Muscle of back (tissue), 13 donors: ENCODE measurements around the gene SH3GL2. TPM values are rescaled to one million over a fixed set of nuclear protein-coding genes. Genes with fewer than 3 reads are reported as not detected.

Experiments
- DNase-seq, 3 donors: peaks; one replicate each; pipeline versions ENCODE4 v3.0.0 to v3.0.0-alpha.2; 2013
- long read RNA-seq, 9 donors: transcript quantifications; one replicate each; lab custom pipeline, GENCODE V29; 2026
- polyA plus RNA-seq, 10 donors: library from polyadenylated mRNA; unstranded; fragments of 120-200 nt; gene quantifications; one replicate each; pipeline ENCODE4 v1.2.1, GENCODE V29; 2013; ENCODE audit not compliant: insufficient read length in 10 of 10

Gene SH3GL2
- under 1 TPM in 9 of 10 donors, not detected in 1; 0.07 to 0.62 (median 0.14) TPM for polyA plus RNA-seq
- long read RNA-seq, donor 1: 0 reads
- long read RNA-seq, donor 2: 0 reads
- long read RNA-seq, donor 3: 0 reads
- long read RNA-seq, donor 4: 0 reads
- long read RNA-seq, donor 5: 0 reads
- long read RNA-seq, donor 6: 0 reads
- long read RNA-seq, donor 7: 0 reads
- long read RNA-seq, donor 8: 0 reads
- long read RNA-seq, donor 9: 0 reads

DNA sequence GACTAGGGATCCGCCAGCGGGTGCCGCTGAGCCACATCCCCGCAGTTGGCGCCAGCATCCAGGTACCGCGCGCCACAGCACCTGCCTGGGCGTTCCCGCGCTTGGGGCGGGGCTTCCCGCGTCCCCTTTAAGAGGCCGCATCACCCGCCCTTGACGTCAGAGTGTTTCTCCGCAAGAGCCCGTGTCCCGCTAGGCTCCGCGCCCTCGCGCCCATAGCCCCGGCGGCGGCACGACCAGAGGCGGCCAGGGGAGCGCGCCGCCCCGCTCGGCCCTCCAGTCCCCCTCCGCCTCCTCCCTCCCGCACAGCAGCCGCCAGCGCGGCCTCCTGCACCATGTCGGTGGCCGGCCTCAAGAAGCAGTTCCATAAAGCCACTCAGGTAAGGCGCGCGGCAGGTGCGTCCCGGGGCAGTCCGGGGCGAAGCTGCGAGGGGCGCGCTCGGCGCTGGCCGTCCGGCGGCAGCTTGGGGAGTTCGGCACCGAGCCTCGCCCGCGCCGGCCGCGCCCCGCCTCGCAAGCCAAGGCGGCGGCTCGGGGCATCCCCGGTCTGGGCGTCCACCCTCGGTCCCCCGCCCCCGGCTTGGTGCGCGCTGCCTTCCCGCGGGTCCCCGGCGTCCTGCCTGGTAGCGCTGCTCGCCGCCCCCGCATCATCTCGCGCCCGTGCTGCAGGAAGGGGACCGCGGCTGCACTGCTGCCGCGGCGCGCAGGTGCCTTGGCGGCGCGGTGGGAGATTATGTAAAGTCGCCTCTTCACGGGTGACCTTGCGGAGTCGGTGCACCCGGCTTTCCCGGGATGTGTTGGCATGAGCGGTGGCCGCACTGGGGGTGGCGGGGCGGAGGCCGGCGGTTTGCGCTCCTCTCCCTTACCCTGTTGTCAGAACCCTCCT, at the start of gene SH3GL2:
SH3GL2 (plus strand) TSS at position 156 of the 883 bp plus-strand sequence.
- DNase-seq: peak in 1 of 3 donors; percentile 34

DNA sequence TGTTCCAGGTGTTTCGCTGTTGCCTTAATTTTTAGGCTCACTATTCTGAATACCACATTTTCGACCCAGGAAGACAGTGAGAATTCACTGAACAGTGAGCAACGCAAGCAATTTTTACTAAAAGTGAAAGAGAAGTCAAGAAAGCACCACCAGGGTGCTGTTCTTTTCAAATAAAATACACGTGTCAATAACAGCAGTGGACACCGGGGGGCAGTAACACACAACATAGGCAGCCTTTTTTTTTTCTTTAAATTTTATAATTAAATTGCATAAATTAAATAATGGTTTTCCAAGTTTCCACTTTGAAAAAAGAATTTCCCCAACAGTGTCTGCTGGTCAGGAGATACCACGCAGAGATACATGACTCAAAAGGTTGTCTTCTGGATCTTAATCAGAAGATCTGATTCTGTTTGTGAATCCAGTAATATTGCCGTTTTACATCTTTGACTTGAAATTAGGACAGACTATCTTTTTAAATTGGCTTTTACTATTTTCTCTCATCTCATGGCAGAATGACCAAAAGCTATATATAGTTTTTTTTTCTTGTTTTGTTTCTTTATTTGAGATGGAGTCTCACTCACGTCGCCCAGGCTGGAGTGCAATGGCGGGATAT, 47.1 kb upstream of the SH3GL2 start:
- peak; percentile 14 to 70 (median 46) for DNase-seq

DNA sequence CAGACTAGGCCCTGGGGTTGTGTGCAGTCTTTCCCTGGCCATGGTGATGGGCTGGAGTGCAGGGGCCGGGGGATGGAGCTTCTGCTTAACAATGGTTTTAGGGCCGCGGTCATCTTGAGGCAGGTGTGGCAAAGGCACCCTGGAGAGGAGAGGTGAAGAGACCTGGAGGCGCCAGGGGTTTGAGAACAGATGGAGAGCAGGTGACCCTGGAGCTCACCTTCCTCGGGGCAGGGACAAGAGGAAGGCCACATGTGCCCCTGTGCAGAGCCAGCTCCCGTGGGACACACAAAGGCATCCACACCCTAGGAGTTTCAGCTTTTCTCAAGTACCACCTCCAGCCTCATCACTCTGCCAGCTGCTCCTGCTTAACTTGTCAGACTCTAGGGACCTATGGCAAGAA, 46.4 kb upstream of the SH3GL2 start:
- DNase-seq: no peak

DNA sequence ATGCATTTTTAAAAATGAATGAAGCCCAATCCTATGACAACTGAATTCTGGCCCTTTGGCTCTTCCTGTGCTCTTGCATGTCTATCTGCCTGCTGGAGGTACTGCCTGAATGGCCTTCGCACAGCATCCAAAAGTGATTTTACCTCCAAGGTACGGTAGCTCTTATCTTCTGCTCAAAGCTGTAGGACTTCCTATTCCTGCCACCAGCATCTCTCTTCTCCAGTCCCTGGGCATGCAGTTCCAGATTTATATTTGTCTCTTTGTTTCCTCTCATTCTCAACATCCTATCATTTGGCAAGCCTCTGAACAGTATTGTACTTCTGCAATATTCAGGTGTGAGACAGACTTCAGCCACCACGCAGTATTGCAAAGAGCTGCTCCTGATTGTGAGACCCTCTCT, 43.7 kb upstream of the SH3GL2 start:
- DNase-seq: no peak

DNA sequence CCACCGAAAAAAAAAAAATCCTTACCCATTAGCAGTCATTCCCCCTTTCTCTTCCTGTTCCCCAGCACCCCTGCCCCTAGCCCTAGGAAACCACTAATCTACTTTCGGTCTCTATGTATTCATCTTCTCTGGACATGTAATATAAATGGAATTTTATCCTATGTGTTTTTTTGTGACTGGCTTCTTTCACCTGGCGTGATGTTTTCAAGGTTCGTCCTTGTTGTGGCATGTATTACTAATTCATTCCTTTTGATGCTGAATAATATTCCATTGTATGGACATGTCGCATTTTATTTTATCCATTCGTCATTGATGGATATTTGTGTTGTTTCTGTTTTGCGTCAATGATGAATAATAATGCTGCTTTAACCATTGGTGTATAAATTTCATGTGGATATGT, 42.8 kb upstream of the SH3GL2 start:
- DNase-seq: no peak

DNA sequence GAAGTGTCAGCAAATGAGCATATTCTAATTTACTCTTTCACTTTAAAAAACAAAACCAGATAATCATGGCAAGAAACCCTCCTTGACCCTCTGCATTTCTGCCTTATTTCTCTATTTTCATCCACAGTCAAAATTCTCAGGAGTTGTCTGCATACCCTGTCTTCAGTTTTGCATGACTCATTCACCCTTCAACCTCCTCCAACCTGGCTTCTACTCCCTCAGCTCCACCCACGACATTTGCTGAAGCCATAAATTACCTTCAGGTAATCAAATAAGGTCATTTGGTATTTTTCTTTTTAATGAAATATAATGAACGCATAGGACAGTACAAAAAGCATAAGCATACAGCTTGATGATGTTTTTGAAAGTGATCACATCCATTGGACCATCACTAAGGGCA, 27.8 kb upstream of the SH3GL2 start:
- no peak for DNase-seq

DNA sequence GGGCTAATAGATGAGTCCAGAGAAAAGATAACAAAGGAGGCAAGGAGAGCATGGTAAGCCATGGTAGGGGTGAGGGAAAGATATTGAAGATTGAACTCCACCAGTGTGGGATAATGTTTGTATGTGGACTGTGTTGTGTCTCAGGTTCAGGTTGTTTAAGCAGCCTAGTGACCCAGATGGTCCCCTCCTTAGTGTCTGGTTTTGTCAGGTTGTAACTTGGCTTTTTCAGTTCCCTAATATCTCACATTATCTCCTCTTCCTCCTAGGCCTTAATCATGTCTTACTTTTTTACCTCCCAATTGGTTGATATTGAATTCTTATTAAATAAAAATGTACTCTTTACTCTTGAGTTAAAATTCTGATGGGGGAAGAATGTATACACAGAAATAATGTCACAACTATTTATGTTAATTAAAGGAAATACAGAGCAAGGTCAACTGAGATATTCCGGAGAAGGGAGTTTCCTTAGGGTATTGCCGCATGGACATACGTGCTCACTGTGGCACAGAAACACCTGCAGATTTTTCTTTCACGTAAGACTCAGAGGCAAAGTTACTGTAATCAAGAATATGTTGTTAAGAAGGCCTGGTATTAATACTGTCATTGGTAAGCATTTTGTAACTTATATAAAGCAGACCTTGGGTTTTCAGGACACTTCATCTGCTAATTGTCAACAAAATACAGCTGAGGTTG, 23.4 kb upstream of the SH3GL2 start:
- no peak for DNase-seq

DNA sequence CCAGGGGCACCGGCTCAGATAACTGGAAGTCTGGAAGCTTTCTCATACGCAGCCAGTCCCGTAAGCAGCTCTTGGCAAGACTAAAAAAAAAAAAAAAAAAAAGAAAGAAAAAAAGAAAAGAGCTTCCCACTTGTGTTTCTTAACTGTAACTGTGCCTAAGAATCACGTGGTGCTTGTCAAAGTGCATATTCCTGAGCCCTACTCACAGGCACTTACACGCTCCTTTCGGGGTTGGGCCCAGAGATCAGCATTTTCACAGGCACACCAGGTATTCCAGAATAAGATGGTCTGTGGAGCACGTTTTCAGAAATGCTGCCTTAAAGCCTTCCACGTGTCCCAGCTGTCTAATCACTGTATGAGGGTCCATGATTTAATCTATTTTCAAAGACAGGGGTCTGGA, 22.6 kb upstream of the SH3GL2 start:
- DNase-seq: no peak

DNA sequence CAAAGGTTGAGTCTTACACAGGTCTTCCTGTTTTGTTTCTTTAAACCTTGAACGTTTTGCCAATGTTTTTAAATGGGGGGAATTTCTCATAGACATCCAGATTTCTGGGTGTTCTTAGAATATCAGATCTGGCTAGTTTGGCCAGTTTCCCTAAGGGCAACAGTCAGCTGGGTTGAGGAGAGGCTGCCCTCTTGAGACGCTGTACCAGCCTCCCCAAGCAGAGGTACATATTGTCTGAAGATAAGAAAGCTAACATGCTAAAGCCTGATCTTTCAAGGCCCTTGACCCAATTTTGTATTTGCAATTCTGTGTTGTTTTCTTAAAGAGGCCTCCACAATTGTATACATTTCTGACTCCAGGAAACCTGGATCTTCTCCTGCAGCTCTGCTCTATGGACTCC, 21.9 kb upstream of the SH3GL2 start:
- no peak for DNase-seq

DNA sequence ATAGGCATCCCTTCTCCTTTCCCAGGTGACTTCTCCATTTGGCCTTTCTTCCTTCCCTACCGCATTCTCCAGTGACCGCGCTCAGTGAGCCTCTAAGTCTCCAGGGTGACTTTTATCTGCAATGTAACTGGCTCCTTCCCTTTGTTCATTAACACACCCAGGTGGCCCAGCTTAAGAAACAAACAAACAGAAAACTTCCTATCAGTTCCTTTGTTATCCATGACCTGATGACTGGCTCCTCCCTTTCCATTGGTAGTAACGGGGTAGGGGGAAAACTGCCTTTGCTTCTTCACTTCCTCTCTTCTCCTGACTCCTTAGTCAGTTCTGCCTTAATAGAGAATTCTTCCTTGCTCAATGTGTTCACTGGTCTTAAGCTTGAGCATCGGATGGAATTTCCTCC, 7.0 kb upstream of the SH3GL2 start:
- DNase-seq: no peak

DNA sequence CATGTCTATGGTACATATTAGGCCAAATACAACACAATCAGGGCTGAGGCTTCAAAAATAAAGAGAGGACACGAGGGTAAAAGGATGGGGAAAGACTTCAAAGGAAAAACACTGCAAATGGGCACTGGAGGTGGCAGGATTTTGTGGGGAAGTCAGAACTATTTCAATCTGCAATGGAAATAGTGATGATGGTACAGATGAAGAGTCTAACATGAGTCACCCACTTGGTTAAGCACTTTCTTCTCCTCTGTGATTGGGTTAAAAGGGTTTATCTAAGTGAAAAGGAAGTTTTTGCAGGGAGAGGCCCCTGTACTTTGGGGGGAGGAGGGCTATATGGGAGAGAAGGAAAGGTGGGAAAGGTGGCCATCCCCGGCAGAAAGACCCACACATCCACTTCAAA, 4.5 kb upstream of the SH3GL2 start:
- DNase-seq: no peak

DNA sequence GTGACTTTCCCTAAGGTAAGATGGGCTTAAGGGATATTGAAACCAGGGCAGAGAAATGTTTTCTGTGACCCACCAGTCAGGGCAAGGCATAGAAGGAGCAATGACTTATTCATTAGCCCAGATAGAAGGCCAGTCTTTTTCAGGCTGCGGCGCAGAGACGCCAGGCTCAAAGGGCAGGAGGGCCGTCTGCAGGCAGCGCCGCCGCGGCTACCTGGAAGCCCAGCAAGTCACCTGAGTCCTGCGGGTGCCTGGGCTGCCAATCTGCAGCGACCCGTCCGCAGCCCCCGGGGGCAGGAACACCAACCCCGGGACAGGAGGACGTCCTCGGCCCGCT, 322 bp upstream of the SH3GL2 start:
- DNase-seq: no peak

DNA sequence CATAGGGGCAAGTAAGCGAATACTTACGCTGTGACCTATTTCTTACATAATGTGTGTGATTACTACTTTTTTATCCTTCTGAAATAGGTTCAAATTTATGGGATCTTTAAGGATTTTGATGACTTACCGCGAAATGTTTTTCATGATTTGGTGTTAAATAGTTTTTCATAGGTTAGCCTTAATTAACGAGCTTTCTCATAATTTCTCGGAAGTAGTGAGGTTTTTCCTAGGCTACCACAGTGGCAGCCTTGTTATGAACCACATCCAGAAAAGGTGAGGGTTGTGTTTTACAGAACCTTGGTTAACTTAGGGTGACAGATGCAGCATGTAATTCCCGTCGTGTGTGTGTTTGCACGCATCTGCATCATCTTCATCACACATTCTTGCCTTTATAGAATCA, 1.3 kb downstream of the SH3GL2 start:
- DNase-seq: peak in 1 of 3 donors; percentile 4

DNA sequence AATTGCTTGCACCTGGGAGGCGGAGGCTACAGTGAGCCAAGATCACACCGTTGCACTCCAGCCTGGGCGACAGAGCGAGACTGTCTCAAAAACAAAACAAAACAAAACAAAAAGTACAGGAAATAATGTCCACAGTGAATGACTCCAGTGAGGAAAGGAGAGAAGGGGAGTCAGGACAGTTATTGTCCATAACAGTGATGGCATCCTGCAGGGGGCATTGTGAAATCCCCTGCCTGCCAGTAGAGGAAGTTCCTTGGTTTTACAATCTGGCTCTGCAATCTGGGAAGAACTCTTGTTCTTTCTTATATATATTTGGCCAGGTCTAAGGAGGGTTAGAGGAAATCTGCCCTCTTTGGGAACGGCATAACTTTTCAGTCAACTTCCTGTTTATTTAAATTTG, 8.2 kb downstream of the SH3GL2 start:
- no peak for DNase-seq

DNA sequence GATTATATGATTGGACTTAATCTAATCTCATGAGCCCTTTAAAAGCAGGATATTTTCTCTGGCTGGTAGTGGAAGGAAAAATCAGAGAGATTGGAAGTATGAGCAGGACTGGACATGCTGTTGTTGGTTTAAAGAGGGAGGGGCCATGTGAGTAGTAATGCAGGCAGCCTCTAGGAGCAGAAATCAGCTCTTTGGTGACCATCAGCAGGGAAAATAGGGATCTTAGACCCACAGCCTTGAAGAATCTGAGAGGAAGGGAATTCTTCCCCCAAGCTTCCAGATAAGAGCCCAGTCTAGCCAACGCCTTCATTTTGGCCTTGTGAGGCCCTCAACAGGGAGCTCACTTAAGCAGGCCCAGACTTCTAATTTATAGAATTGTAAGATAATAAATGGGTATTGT, 9.5 kb downstream of the SH3GL2 start:
- DNase-seq: no peak

DNA sequence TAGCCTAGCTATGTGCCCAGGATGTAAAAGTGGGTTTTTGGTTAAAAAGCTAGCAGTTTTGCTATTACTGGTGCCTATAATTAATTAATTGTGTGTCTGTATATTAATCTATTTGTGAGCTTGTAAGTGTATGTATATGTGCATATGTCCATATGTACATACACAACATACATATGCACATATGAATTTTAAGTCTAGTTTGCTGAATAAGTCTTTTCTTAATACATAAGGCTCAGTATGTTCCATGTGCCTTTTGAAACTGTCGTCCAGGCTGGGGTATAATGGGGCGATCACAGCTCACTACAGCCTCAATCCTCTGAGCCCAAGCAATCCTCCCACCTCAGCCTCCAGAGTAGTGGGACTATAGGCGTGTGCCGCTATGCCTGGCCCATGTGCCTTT, 10.1 kb downstream of the SH3GL2 start:
- DNase-seq: no peak

DNA sequence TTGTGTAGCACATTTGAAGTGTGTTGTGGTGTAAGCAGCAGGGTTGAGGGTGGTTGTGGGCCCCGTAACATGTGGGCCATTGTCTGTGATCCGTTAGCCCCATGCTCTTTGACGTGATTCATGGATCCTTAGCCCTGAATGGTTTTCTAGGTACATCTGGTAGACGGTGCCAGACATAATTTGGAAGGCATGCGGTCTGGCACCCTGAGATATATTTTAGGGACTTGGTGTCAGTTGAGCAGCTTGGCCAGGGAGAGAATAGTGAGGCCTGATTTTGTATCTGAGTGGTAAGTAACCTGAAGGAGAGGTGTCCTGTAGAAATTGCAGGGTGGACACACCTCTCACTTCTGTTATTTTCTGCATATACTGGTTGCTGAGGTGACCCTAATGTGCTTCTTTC, 10.9 kb downstream of the SH3GL2 start:
- no peak for DNase-seq

DNA sequence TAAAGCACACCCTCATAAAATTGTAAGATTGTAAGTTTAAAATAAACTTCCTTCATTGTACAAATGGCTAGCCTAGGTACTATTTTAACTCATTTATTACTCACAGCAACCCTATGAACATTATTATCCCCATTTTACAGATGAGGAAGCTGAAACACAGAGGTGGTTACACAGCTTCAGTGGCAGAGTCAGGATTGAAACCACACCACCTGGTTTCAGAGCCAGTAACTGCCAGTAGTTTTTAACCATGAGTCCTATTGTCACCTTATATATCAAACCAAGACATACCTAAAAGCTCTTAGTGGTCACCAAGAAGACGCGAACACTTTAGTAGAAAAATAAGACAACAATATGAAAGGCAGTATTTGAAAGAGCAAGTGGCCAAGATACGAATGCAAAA, 16.1 kb downstream of the SH3GL2 start:
- no peak for DNase-seq

DNA sequence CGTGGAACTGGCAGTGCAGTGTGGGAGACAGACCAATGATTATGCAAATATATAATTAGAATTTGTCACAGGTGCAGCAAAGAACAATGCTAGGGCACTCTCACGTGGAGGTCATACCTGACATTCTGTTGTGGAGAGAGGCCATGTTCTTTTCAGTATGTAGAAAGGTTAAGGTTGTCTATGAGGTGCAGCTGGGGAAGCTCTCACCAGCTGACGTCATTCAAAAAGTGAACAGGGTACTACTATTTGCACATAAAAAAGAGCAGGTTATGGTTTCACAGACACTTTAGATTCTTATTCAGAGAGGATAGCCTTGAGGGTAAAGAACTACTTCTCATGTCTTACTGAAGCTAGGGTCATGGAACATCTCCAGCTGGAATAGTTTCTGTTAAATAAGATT, 19.1 kb downstream of the SH3GL2 start:
- no peak for DNase-seq

DNA sequence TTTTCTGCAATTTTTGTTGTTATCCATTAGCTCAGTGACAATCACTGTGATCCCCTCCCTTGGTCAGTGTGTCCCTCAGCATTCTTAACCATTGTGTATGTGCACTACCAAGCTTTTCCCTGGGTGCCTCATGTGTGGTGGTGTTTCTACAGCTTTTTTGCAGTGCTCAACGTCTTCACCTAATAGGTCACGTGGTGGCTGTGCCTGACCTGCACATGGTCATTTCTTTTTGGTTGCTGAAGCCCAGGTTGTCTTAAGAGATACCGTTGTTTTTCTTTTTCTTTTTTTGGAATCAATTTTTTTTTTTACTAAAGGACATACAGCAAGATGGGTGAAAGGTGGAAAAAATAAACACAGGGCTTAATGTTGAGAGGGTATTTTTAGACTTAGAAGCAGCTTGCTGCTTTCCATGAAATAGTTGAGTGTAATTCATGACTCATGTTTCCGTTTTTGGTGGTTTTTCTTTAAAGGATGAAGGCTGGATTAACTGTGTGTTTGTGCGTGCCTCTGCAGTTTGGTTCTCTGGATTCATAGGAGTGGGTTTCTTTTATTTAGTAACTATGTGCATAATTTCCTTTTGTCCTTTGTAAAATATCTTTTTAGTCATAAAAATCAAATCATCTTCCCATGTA, 22.2 kb downstream of the SH3GL2 start:
- no peak for DNase-seq

DNA sequence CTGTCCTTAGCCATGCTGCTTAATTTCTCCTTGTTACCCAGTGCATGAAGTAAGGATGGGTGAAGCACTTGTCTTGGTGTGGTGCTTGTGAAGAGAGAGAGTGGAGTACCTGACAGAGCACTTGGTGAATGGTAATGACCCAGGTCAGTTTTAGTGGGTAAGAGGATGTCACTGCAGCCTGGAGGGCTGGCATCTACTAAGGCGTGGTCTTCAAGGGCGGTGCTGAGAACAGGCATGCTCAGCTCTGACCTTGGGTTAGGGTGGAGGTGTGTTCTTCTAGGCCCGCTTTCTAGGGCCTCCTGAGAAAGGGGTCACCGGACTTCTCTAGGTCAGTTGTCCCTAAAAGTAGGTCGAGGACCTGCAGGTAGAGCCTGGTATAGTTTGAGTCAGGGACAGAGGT, 25.7 kb downstream of the SH3GL2 start:
- DNase-seq: no peak
